IPS-15b (cell line): ENCODE measurements around the gene POR.
"Not testable (repeated sequence)": the region's sequence is repeated elsewhere in the genome, so short reads cannot be mapped to it uniquely, and the experiment has no call there.

Experiments used
- H3K27me3 ChIP-seq: one replicate; pipeline ENCODE4 v1.6.1; 2013; ENCODE audit warnings: low read length; ENCODE audit not compliant: control insufficient read depth, insufficient read depth
- H3K36me3 ChIP-seq: one replicate; pipeline ENCODE4 v1.6.1; 2013; ENCODE audit warnings: low read length; ENCODE audit not compliant: control insufficient read depth, insufficient read depth
- H3K4me1 ChIP-seq: one replicate; pipeline ENCODE4 v1.6.1; 2013; ENCODE audit warnings: mild to moderate bottlenecking, low read length; ENCODE audit not compliant: control insufficient read depth, insufficient read depth
- H3K4me3 ChIP-seq: one replicate; pipeline ENCODE4 v1.5.1; 2013; ENCODE audit warnings: low read depth, low read length
- H3K9ac ChIP-seq: one replicate; pipeline ENCODE4 v1.6.1; 2013; ENCODE audit warnings: low read depth, mild to moderate bottlenecking, low read length
- H3K9me3 ChIP-seq: one replicate; pipeline ENCODE4 v1.6.1; 2013; ENCODE audit warnings: mild to moderate bottlenecking, low read length; ENCODE audit not compliant: control insufficient read depth, insufficient read depth

The POR gene

DNA sequence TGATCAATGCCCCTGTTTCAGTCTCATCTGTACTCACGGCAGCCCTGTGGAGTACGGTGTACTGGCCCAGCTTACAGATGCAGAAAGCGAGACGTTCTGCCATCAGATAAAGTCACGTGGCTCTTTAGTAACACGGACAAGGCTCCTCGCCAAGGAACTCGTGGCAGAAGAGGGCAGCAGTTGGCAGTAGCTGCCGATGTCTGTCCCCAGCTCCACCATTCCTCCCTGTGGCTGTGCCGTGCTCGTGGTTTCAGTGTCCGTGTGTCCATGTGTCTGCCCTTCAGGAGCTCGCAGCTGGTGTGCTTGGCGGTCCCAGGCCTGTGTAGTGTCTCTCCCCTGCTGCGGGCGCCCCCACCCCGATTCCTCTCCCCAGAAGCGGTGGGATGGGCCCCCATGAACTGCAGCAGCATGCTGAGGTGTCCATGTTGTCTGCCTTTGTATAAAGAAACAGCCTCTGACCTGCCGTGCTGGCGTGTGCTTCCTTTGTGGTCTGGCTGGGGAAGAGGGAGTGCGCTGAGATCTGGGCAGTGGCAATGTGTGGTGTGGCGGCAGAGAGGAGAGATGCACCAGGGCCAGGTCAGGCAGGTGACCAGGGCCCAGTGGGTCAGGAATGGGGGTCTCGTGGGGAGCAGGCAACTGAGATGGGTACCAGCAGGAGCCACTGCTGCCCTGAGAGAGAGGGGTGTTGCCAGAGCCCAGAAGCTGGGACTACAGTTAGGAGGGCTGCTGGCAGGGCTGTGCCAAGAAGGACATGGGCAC, 26.3 kb upstream of the POR start:
- Histone ChIP-seq H3K9me3 (no peaks in the 10 kb centered on the region), H3K36me3 (peaks cover 20% of the 10 kb centered on the region), H3K4me3 (no peak overlapping the region), H3K27me3 (no peaks in the 10 kb centered on the region), H3K4me1 (no peaks in the 10 kb centered on the region), H3K9ac (no peak overlapping the region)

DNA sequence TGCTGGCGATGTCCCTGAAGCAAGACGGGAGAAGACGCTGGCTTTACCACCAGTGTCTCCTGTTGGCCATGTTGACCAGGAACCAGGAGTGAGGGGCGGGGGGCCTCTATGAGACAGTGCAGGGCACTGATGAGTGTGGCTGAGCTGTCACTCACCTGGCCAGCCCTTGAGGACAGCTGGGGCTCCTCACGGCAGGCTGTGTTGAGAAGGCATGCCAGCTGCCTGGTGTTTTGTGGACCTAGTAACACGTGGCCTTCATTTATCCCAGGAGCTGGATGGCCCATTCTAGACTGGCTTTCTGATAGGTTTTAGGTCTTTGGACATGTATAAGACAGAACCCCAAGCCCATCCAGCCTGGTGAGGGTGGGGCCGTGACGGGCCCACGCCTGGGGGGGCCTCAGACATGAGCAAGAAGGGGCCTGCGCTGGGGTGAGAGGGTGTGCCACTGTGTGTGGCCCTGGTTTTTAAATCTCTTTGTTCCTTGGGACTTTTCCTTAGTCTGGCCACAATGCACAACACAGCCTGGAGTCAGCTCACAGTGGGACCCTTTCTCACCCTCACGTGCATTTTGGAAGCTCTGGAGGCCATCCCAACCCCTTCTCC, 25.6 kb upstream of the POR start:
- Histone ChIP-seq H3K36me3 (peaks cover 16% of the 10 kb centered on the region), H3K4me3 (no peak overlapping the region), H3K9me3 (no peaks in the 10 kb centered on the region), H3K9ac (no peak overlapping the region), H3K4me1 (no peaks in the 10 kb centered on the region), H3K27me3 (no peaks in the 10 kb centered on the region)

DNA sequence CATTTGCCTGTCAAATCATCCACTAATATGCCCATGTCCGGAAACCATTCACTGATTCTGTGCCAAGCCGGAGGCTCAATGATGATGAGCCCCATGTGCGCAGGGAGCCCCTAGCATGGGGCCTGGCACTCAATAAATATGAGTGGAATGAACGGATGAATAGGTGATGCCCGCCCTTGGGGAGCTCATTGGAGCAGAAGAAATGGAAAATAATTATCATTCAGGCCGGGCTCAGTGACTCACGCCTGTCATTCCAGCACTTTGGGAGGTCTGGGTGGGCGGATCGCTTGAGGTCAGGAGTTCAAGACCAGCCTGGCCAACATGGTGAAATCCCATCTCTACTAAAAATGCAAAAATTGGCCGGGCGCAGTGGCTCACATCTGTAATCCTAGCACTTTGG, 25.1 kb upstream of the POR start:
- Histone ChIP-seq H3K36me3 (peaks cover 11% of the 10 kb centered on the region), H3K4me1 (no peaks in the 10 kb centered on the region), H3K9ac (no peak overlapping the region), H3K27me3 (no peaks in the 10 kb centered on the region), H3K9me3 (no peaks in the 10 kb centered on the region), H3K4me3 (no peak overlapping the region)

DNA sequence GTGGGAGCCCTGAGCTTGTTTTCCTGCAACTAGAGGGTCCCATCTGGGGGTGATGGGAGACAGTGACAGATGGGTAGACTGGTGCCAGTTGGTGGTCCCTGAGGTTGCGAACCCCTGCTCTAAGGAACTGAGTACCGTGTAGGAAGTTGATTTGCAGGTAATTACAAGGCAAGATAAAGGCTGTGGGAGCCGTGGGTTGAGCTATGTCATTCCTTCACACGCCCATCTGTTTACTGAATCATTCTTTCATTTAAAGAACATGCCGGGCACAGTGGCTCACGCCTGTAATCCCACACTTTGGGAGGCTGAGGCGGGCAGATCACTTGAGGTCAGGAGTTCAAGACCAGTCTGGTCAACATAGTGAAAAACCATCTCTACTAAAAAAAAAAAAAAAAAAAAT, 23.7 kb upstream of the POR start:
- H3K4me3 ChIP-seq, H3K9ac ChIP-seq, H3K4me1 ChIP-seq, H3K27me3 ChIP-seq, H3K36me3 ChIP-seq, H3K9me3 ChIP-seq: not testable (repeated sequence)

DNA sequence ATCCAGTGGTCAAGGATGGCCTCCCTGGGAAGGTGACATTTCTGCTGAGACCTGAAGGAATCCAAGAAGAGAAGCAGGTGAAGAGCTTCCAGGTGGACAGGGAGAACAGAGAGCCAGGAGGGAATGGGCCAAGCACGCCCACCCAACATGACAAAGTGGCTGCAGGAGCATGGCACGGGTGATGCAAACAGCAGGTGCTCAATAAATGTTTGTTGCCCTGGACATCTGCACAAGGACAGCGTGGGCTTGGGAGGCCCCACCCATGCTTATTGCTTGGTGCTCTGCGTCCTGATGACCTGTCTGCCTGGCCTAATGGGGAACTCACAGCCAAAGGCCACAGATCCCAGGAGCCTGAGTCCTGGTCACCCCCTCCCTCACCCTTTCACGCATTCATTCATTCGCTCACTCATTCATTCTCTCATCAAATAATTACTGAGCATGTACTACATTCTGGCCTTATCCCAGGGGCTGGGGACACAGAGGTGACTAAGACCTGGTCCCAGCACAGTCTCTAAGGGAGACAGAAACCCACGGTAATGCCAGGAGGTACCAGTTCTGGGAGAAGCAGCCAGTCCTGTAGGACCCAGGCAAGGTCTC, 23.0 kb upstream of the POR start:
- H3K4me3 ChIP-seq, result no peak overlapping the region
- H3K27me3 ChIP-seq, result no peaks in the 10 kb centered on the region
- H3K36me3 ChIP-seq, result peaks cover 6% of the 10 kb centered on the region
- no peak overlapping the region for H3K9ac ChIP-seq
- no peaks in the 10 kb centered on the region for H3K9me3 ChIP-seq
- H3K4me1 ChIP-seq, result no peaks in the 10 kb centered on the region

DNA sequence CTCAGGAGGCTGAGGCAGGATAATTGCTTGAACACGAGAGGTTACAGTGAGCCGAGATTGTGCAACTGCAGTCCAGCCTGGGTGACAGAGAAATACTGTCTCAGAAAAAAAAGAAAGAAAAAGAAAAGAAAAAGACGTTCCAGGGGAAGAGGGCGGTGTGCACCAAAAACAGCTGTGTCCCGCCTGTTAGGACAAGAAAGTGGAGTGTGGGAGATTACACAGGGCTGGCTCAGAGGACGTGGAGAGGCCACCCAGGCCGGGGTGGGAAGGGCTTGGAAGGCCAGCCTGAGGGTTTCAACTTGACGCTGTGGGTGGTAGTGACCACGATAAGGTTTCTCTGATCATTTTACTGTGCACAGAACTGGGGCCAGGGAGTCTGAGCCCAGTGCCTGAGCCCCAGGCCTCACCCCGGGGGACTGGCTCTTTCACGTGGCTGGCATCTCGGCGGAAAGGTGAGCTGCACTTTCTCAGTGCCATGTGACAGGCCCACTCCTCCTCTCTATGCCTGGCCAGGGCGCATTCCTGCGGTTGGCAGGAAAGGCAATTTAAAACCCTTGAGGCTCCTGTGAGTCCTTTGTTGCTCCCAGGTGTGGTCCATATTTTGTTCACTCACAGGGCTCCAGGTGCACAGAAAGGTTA, 22.2 kb upstream of the POR start:
- Histone ChIP-seq H3K9me3 (no peaks in the 10 kb centered on the region), H3K36me3 (peaks cover 4% of the 10 kb centered on the region), H3K9ac (no peak overlapping the region), H3K4me3 (no peak overlapping the region), H3K4me1 (no peaks in the 10 kb centered on the region), H3K27me3 (no peaks in the 10 kb centered on the region)

DNA sequence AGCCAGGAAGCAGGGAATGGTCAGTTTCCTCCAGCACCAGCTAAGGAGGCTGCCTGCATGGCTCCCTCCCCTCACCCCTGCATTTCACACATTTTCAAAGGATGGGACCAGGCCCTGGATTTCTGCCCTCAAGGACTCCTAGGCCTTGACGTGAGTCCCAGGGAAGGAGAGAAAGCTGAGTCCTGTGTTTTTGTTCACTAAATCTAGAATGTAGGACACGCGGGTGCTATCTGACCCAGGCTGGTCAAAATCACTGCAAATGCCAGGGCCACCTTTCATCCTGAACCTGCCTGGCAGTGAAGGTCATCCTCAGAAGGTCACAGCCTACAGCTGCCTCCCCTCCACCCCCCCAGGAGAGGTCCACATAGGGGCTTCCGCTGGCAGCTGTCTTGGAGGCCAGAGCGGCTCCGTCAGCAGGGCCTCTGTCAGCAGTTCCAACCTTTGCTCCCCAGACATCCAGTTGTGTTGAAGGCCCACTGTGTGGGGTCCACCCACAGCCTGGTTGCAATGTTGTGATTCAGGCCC, 18.1 kb upstream of the POR start:
- H3K9me3 ChIP-seq, result no peaks in the 10 kb centered on the region
- no peaks in the 10 kb centered on the region for H3K27me3 ChIP-seq
- no peaks in the 10 kb centered on the region for H3K4me1 ChIP-seq
- H3K36me3 ChIP-seq, result no peaks in the 10 kb centered on the region
- no peak overlapping the region for H3K4me3 ChIP-seq
- H3K9ac ChIP-seq, result no peak overlapping the region

DNA sequence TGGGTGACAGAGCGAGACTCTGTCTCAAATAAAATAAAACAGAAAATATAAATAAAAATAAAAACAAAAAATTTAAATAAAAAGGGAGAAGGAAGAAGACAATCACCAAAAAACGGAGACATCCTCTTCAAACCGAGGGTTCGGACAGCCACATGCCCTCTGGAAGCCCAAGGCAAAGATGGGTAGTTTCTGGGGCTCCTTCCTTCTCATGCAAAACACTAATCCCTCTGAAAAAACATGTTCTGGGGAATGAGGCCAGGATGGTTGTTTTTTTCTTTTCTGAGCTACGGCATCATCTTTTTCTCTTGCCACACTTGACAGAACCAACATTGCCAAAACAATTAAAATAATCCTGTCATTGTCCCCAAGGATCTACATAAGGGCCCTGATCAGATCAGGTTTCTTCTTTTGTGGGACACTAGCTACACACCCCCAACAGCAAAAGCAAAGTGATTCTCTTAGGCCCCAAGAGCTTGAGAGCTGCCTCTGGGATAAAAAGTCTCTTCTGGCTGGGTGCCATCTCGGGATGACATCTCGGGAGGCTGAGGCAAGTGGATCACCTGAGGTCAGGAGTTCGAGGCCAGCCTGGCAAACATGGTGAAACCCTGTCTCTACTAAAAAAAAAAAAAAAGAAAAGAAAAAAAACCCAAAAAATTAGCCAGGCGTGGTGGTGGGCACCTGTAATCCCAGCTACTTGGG, 14.2 kb upstream of the POR start:
- H3K9me3 ChIP-seq, result no peaks in the 10 kb centered on the region
- no peaks in the 10 kb centered on the region for H3K36me3 ChIP-seq
- no peaks in the 10 kb centered on the region for H3K27me3 ChIP-seq
- no peak overlapping the region for H3K4me3 ChIP-seq
- peaks cover under 1% of the 10 kb centered on the region for H3K4me1 ChIP-seq
- H3K9ac ChIP-seq, result no peak overlapping the region

DNA sequence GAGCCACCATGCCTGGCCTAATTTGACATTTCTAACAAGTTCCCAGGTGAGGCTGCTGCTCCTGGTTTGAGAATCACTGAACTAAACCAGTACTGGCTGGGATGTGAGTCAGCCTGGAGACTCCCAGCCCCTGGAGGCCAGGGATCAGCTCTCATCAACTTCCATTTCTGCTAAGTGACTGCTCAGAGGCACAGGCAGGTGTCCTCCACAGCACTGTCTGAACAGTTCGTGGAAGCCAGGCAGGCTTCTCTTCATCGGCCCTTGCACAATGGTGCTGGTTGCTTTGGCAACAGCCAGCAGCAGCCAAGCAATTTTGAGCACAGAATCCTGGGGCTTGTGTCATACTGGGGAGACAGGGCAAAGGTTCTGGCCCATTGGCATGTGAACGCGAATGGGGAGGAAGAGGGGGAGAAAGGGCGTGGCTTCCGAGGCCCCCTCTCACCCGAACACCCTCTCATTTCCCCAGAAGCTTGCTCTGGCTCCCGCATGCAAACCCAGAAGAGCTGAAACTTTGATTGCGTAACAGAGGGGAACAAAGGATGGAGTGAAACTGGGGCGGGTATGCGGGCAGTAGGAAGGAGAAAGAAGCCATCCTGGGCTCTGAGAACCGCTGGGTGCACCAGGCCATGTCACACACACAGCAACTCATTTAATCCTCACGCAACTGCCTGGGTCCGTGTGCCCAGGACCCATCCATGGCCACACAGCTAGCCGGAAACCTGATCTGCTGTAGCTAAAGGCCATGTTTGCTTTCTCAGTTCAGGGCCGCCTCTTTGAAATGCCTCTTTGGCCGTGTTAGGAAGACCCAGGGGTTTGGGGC, 9.0 kb upstream of the POR start:
- H3K9ac ChIP-seq, result no peak overlapping the region
- H3K4me1 ChIP-seq, result peaks cover 7% of the 10 kb centered on the region
- no peak overlapping the region for H3K4me3 ChIP-seq

DNA sequence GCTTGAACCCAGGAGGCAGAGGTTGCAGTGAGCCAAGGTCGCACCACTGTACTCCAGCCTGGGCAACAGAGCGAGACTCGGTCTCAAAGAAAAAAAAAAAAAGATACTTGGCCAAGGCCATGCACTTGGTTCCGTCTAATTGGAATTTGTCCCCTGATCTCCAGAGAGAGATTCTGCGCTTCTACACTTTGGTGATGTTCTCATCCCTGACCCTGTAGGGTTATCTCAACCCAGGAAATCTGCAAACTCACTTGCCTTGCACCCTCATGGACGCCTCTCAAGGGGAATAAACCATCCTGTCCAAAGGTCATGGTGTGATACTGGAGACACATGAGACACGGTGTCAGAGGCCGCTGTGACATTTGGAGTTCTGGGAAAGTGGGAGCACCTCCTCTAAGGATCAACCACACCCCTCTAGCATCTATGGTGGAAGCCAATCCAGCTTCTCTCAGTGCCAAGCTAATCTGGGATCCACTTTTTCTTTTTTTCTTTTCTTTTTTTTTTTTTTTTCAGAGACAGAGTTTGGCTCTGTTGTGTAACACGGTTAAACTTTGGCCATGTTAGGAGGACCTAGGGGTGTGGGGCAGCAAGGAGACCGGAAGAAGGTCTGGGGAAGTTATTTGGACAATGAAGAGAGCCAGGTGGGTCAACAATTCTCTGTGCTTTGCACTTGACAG, 7.8 kb upstream of the POR start:
- Histone ChIP-seq H3K9me3 (no peaks in the 10 kb centered on the region), H3K36me3 (no peaks in the 10 kb centered on the region), H3K4me1 (peaks cover 7% of the 10 kb centered on the region), H3K9ac (no peak overlapping the region), H3K4me3 (no peak overlapping the region), H3K27me3 (no peaks in the 10 kb centered on the region)

More for the DNA sequence above, 9.0 kb upstream of the POR start:
- Histone ChIP-seq H3K27me3 (no peaks in the 10 kb centered on the region), H3K36me3 (no peaks in the 10 kb centered on the region), H3K9me3 (no peaks in the 10 kb centered on the region)
